SJCRH30 (cell line): ENCODE results near the gene CLDN17. TPM values are rescaled to one million over a fixed set of nuclear protein-coding genes. Genes with fewer than 3 reads are reported as not detected.

Experiments used
- DNase-seq, 2 experiments: peaks; one replicate each; pipeline ENCODE4 v3.0.0-alpha.2; 2015 to 2020
- H3K27ac ChIP-seq: fragments of 250-450 bp; sonication (Bioruptor Pico); 2 replicates; pipeline ENCODE4 v1.5.1; 2020; ENCODE audit warnings: mild to moderate bottlenecking, moderate library complexity
- H3K27me3 ChIP-seq: fragments of 250-450 bp; sonication (Bioruptor Pico); 2 replicates; pipeline ENCODE4 v1.5.1; 2020; ENCODE audit warnings: mild to moderate bottlenecking, moderate library complexity
- H3K36me3 ChIP-seq: fragments of 250-450 bp; sonication (Bioruptor Pico); 2 replicates; pipeline ENCODE4 v1.5.1; 2020; ENCODE audit warnings: mild to moderate bottlenecking, moderate library complexity
- H3K4me1 ChIP-seq: fragments of 250-450 bp; sonication (Bioruptor Pico); 2 replicates; pipeline ENCODE4 v1.5.1; 2020; ENCODE audit warnings: mild to moderate bottlenecking, moderate library complexity
- H3K4me3 ChIP-seq: fragments of 250-450 bp; sonication (Bioruptor Pico); 2 replicates; pipeline ENCODE4 v1.5.1; 2020; ENCODE audit warnings: mild to moderate bottlenecking, moderate library complexity
- H3K9me3 ChIP-seq: fragments of 250-450 bp; sonication (Bioruptor Pico); replicated peaks from 2 replicates; pipeline ENCODE4 v1.5.1; 2020; ENCODE audit warnings: mild to moderate bottlenecking, moderate library complexity
- total RNA-seq: library from RNA; depleted of rRNA; stranded (reverse); fragments of >200 nt; shearing (Covaris generic); gene quantifications from 2 replicates; pipeline ENCODE4 v1.2.3, GENCODE V29; 2014; rRNA removed

Gene CLDN17
- not detected in 2 replicates for total RNA-seq

- DNase-seq, result no peak
- Histone ChIP-seq H3K36me3 (no peaks in the 10 kb centered on the region), H3K4me3 (no peak within 1 kb of the TSS), H3K9me3 (no peaks in the 10 kb centered on the region), H3K27me3 (no peaks in the 10 kb centered on the region), H3K4me1 (no peaks in the 10 kb centered on the region), H3K27ac (no peak within 1 kb of the TSS)
Observed at GRCh38 chr21:30166705-30167104, at the start of gene CLDN17. Gene CLDN17 (minus strand): TSS chr21:30166805. CDS start chr21:30166617, 188 bp downstream.

- no peak for DNase-seq
- Histone ChIP-seq H3K4me1 (no peaks in the 10 kb centered on the region), H3K27ac (no peak within 1 kb of the TSS), H3K27me3 (no peaks in the 10 kb centered on the region; the same call in 1 of the 2 replicates), H3K9me3 (no peaks in the 10 kb centered on the region), H3K36me3 (no peaks in the 10 kb centered on the region), H3K4me3 (no peak within 1 kb of the TSS)
Observed at GRCh38 chr21:30216041-30216723, 49.6 kb upstream of the CLDN17 start, which contains the start of gene CLDN8. Gene CLDN8 (minus strand): TSS chr21:30216097. CDS start chr21:30215925, 172 bp downstream.

DNA sequence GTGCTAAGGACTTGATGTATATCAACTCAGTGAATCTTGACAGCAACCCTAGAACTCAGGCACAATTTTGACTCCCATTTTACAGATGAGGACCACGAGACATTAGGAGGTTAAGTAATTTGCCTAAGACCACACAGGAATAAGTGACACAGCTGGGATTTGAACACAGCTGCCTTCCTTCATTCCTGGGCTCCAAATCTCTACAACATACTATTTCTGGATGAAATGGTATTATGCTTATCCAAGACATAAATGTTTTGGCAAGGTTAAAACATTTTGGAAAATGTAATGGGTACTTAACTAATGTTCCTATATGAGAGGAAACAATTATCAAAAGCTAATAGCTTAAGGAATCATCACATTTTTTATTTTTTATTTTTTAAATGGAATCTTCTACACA is 44.5 kb upstream of the CLDN17 start:
- Histone ChIP-seq H3K4me3 (no peak overlapping the region), H3K9me3 (no peaks in the 10 kb centered on the region), H3K36me3 (no peaks in the 10 kb centered on the region), H3K4me1 (no peaks in the 10 kb centered on the region), H3K27me3 (no peaks in the 10 kb centered on the region; the same call in 1 of the 2 replicates), H3K27ac (no peak overlapping the region)
- no peak for DNase-seq

- Histone ChIP-seq H3K27ac (no peak overlapping the region), H3K27me3 (no peaks in the 10 kb centered on the region; the same call in 1 of the 2 replicates), H3K9me3 (no peaks in the 10 kb centered on the region), H3K4me1 (no peaks in the 10 kb centered on the region), H3K36me3 (no peaks in the 10 kb centered on the region), H3K4me3 (no peak overlapping the region)
- DNase-seq, result no peak
Observed at GRCh38 chr21:30209601-30210000, 43.0 kb upstream of the CLDN17 start.

DNA sequence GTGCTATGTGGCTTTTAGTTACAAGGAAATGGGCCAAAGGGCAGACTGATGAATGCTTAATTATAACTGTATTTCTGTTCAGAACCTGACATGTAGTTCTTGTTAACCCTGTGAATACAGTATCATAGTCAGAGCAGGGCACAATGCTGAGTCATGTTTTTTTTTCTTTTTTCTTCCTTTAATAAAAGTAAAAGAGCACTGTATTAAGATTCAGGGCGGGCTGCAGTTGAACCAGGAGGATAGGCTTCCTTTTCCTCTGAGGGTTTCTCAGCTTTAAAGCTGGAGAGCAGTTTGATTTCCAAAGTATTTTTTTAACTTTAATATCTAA is 40.6 kb upstream of the CLDN17 start:
- no peaks in the 10 kb centered on the region for H3K4me1 ChIP-seq
- H3K9me3 ChIP-seq, result no peaks in the 10 kb centered on the region
- no peak for DNase-seq
- no peak overlapping the region for H3K4me3 ChIP-seq
- no peaks in the 10 kb centered on the region for H3K36me3 ChIP-seq
- no peak overlapping the region for H3K27ac ChIP-seq
- no peaks in the 10 kb centered on the region for H3K27me3 ChIP-seq

DNA sequence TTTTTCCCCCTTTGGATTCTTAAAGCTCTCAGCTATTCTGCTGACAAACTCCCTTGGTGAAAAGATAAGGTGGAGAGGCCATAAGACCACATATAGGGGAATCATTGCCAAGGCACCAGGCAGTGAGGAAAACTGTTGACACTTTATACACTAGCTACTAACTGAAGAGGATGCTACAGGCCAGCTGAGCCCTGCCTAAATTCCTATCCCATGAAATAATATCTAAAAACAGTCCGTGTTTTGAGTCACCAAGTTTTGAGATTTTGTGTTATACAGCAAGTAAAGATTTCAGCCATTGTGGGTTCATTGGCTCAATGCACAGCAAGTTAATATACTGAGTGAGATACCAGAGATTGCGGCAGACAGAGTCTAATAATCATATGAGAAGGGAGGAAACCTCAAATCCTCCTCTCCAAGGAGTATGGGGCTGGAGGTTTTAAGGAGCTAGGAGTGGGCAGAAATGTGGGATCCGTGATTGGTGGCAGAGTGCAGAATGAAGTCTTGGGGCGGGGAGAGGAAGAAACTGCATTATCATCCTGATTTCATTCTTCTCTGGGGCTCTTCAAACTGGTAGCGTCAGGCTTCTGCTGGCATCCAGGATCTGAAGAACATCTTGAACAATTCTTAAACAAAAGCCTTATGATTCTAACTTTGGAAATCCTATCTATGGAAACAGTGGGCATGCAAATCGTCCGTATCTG is 40.1 kb upstream of the CLDN17 start:
- no peaks in the 10 kb centered on the region for H3K27me3 ChIP-seq
- no peak overlapping the region for H3K4me3 ChIP-seq
- H3K36me3 ChIP-seq, result no peaks in the 10 kb centered on the region
- no peak overlapping the region for H3K27ac ChIP-seq
- H3K4me1 ChIP-seq, result no peaks in the 10 kb centered on the region
- DNase-seq, result no peak
- no peaks in the 10 kb centered on the region for H3K9me3 ChIP-seq

- H3K4me3 ChIP-seq, result no peak overlapping the region
- no peak overlapping the region for H3K27ac ChIP-seq
- no peaks in the 10 kb centered on the region for H3K4me1 ChIP-seq
- H3K36me3 ChIP-seq, result no peaks in the 10 kb centered on the region
- H3K27me3 ChIP-seq, result no peaks in the 10 kb centered on the region
- no peak for DNase-seq
- H3K9me3 ChIP-seq, result no peaks in the 10 kb centered on the region
Observed at GRCh38 chr21:30200000-30200399, 33.4 kb upstream of the CLDN17 start.

DNA sequence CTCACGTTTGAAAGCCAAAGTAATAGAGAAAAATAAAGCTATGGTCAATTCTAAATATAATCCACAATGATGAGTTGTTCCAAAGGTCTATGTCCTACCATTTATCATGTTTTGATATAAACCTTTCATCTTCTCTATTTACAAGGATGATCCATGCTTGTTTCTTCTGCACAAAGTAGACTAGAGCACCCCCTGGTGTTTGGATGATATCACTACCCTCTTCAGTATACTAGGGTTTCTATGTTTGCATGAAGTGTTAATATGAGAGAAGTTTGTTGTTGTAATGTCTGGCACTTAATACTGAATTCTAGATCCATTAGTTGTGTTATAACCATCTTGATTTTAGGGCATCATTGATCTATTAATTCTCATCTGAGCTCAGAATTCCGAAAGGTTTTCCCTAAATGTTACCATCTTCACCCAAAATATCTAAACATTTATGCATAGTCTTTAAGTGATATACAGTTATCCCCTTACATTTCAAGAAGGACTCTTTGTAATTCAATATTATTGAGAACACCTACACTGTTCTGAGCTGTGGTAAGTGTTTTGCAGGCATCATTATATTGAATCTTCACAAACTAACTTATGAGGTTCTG is 28.2 kb upstream of the CLDN17 start:
- no peak overlapping the region for H3K4me3 ChIP-seq
- no peaks in the 10 kb centered on the region for H3K4me1 ChIP-seq
- H3K27me3 ChIP-seq, result no peaks in the 10 kb centered on the region
- no peaks in the 10 kb centered on the region for H3K9me3 ChIP-seq
- no peaks in the 10 kb centered on the region for H3K36me3 ChIP-seq
- DNase-seq, result peak; percentile 31 to 66
- H3K27ac ChIP-seq, result no peak overlapping the region

- H3K27me3 ChIP-seq, result peaks cover 3% of the 10 kb centered on the region; the same call in 1 of the 2 replicates
- H3K4me3 ChIP-seq, result no peak overlapping the region
- no peak overlapping the region for H3K27ac ChIP-seq
- no peak for DNase-seq
- H3K9me3 ChIP-seq, result no peaks in the 10 kb centered on the region
- H3K36me3 ChIP-seq, result no peaks in the 10 kb centered on the region
- H3K4me1 ChIP-seq, result no peaks in the 10 kb centered on the region
Observed at GRCh38 chr21:30193201-30193600, 26.6 kb upstream of the CLDN17 start.

DNA sequence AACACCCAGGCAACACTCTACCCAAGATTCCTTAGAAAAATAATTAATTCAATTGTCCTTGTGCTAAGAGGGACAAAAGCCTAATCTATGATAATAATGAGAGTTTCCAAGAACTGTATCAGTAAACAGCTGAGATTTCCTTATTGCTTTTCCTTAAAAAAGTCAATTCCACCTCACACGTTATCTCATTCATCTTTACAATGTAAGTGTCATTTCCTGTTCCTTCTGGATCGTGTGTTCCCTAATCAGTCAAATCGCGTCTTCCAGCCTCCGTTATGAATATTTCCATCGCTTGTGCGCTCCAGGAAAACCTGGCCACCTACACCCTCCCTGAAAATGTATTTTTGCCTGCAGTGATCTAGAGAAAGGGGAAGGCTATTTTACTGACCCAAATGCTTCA is 23.9 kb upstream of the CLDN17 start:
- H3K4me1 ChIP-seq, result no peaks in the 10 kb centered on the region
- DNase-seq, result no peak
- H3K27ac ChIP-seq, result no peak overlapping the region

GRCh38 chr21:30189773-30190172 is 23.2 kb upstream of the CLDN17 start:
- no peak for DNase-seq
- H3K27ac ChIP-seq, result no peak overlapping the region

More for the DNA sequence above, 23.9 kb upstream of the CLDN17 start:
- Histone ChIP-seq H3K4me3 (no peak overlapping the region), H3K27me3 (peaks cover 3% of the 10 kb centered on the region; the same call in 1 of the 2 replicates), H3K9me3 (no peaks in the 10 kb centered on the region), H3K36me3 (no peaks in the 10 kb centered on the region)

DNA sequence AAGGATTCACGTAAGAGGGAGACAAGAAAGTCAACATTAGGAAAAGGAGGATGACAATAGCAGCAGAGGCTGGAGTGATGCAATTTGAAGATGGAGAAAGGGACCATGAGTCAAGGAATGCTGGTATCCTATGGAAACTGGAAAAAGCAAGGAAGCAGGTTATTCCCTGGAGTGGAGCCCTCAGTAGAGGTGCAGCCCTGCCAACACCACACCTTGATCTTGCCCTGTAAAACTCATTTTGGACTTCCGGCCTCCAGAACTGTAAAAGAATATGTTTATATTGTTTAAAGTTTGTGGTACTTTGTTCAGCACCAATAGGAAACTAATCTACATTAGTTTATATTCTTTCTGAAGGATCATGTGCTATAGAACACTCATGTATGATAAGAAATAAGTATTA is 19.6 kb upstream of the CLDN17 start:
- H3K4me1 ChIP-seq, result no peaks in the 10 kb centered on the region
- H3K27ac ChIP-seq, result no peak overlapping the region
- H3K4me3 ChIP-seq, result no peak overlapping the region
- no peaks in the 10 kb centered on the region for H3K9me3 ChIP-seq
- H3K27me3 ChIP-seq, result peaks cover 3% of the 10 kb centered on the region; the same call in 1 of the 2 replicates
- H3K36me3 ChIP-seq, result no peaks in the 10 kb centered on the region
- DNase-seq, result no peak

More at GRCh38 chr21:30189773-30190172, 23.2 kb upstream of the CLDN17 start:
- H3K4me1 ChIP-seq, result no peaks in the 10 kb centered on the region
- H3K4me3 ChIP-seq, result no peak overlapping the region
- no peaks in the 10 kb centered on the region for H3K9me3 ChIP-seq
- no peaks in the 10 kb centered on the region for H3K36me3 ChIP-seq
- H3K27me3 ChIP-seq, result peaks cover 3% of the 10 kb centered on the region; the same call in 1 of the 2 replicates

DNA sequence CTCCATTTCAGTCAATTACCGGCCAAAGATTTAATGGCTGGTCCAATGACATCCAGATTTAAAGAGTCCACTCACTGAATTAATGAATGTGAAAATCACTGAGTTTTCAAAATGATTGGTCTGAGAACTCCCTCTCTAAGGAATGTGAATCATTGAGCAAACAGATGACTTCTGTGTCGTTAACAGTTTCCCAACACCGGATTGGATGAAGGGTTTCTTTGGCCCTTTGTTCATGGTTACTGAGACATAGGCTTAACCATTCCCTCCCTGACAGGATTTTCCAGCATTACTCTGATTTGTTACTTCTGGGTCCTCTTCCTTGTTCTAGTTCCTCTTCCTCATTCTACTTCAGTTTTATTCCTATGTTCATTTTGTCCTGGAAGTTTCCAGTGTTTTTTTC is 1.5 kb upstream of the CLDN17 start:
- DNase-seq, result no peak
- H3K4me3 ChIP-seq, result no peak overlapping the region
- H3K27me3 ChIP-seq, result no peaks in the 10 kb centered on the region
- H3K9me3 ChIP-seq, result no peaks in the 10 kb centered on the region
- H3K27ac ChIP-seq, result no peak overlapping the region
- no peaks in the 10 kb centered on the region for H3K4me1 ChIP-seq
- H3K36me3 ChIP-seq, result no peaks in the 10 kb centered on the region

GRCh38 chr21:30166171-30166570 is 434 bp downstream of the CLDN17 start:
- DNase-seq, result no peak
- Histone ChIP-seq H3K4me3 (no peak overlapping the region), H3K27ac (no peak overlapping the region), H3K36me3 (no peaks in the 10 kb centered on the region), H3K9me3 (no peaks in the 10 kb centered on the region), H3K4me1 (no peaks in the 10 kb centered on the region), H3K27me3 (no peaks in the 10 kb centered on the region)

GRCh38 chr21:30164796-30165195 is 1.8 kb downstream of the CLDN17 start:
- Histone ChIP-seq H3K36me3 (no peaks in the 10 kb centered on the region), H3K9me3 (no peaks in the 10 kb centered on the region), H3K4me3 (no peak overlapping the region), H3K4me1 (no peaks in the 10 kb centered on the region), H3K27me3 (no peaks in the 10 kb centered on the region; the same call in 1 of the 2 replicates), H3K27ac (no peak overlapping the region)
- DNase-seq, result no peak
